ENCODE results near the gene DRD4. TPM values are rescaled to one million over a fixed set of nuclear protein-coding genes. Genes with fewer than 3 reads are reported as not detected.

DRD4 gene
- 0.97 and 6.6 TPM in 2 replicates for total RNA-seq (ENCODE audit: low replicate concordance)

DNA sequence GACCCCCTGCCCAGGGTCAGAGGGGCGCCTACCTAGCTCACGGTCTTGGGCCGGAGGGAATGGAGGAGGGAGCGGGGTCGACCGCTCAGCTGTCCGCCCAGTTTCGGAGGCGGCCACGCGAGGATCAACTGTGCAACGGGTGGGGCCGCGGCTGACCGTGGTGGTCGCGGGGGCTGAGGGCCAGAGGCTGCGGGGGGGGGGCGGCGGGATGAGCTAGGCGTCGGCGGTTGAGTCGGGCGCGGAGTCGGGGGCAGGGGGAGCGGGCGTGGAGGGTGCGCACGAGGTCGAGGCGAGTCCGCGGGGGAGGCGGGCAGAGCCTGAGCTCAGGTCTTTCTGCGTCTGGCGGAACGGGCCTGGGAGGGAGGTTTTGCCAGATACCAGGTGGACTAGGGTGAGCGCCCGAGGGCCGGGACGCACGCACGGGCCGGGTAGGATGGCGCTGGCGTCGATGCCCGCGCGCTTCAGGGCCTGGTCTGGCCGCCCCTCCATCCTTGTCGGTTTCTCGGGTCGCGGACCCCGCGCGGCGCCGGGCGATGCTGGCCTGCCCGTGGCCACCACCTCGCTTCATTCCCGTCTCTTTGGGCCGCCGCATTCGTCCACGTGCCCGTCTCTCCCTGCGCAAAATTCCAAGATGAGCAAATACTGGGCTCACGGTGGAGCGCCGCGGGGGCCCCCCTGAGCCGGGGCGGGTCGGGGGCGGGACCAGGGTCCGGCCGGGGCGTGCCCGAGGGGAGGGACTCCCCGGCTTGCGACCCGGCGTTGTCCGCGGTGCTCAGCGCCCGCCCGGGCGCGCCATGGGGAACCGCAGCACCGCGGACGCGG, at the start of gene DRD4:
TSS of gene DRD4 (plus strand) at position 759 of the 822 bp plus-strand sequence. CDS start at position 795, 36 bp downstream.
- Mint-ChIP-seq H3K27me3 (ENCODE audit: insufficient read depth, low read depth) (peaks cover 33% of the 10 kb centered on the region), H3K4me3 (peak within 1 kb of the TSS; percentile 86), H3K36me3 (peaks cover 6% of the 10 kb centered on the region), H3K4me1 (peaks cover 31% of the 10 kb centered on the region), H3K27ac (peak within 1 kb of the TSS; percentile 4), H3K9me3 (no peaks in the 10 kb centered on the region)
- Histone ChIP-seq H2AFZ (replicated peaks) (no peak within 1 kb of the TSS), H3K36me3 (no peaks in the 10 kb centered on the region), H3K4me2 (peak within 1 kb of the TSS; percentile 95), H3K4me3 (peak within 1 kb of the TSS; percentile 68), H3K9ac (no peak within 1 kb of the TSS), H4K20me1 (ENCODE audit: low read depth) (peaks cover 45% of the 10 kb centered on the region), H3K27ac (peak within 1 kb of the TSS; percentile 96), H3K79me2 (ENCODE audit: low read depth) (no peaks in the 10 kb centered on the region), H3K9me3 (ENCODE audit: low read depth) (no peaks in the 10 kb centered on the region), H3F3A (ENCODE audit: low read depth) (peaks cover 50% of the 10 kb centered on the region), H3K4me1 (peaks cover 32% of the 10 kb centered on the region), H3K27me3 (peaks cover 48% of the 10 kb centered on the region)
- peak; percentile 85 for DNase-seq (ENCODE audit: low spot score)
- TF ChIP-seq EZH2 (IDR thresholded peaks at IDR 0.05) (peak; percentile 70), EZH2phosphoT487 (IDR thresholded peaks at IDR 0.05) (peak; percentile 53), CTCF (IDR thresholded peaks at IDR 0.05) (no peak)

DNA sequence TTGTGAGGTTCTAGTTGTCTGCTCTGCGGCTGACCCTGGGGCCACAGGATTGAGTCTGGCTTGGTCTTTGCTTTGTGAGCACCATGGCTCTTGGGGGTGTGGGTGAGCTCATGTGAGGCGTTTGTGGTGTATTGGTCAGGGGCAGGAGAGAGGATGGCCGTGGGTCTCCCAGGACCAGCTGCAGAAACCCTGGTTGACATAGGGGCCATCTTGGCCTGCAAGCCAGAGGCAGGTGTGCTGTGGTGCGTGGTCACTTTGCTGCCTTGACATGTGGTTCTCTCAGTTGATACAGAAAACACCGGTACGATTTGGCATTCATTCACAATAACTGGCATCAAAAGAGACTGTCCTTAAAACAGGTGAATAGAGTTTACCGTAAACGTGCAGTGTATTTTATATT, 49.5 kb upstream of the DRD4 start:
- H3K4me2 ChIP-seq = no peak overlapping the region
- peaks cover 24% of the 10 kb centered on the region for H3K36me3 Mint-ChIP-seq
- DNase-seq (ENCODE audit: low spot score) = no peak
- H3K4me3 ChIP-seq = no peak overlapping the region
- peak overlapping the region; percentile 50 for H3K27ac Mint-ChIP-seq
- peaks cover 30% of the 10 kb centered on the region for H4K20me1 ChIP-seq (ENCODE audit: low read depth)
- no peak overlapping the region for H3K4me3 Mint-ChIP-seq
- no peaks in the 10 kb centered on the region for H3K27me3 ChIP-seq
- no peaks in the 10 kb centered on the region for H3K36me3 ChIP-seq
- H3K27ac ChIP-seq = no peak overlapping the region
- no peaks in the 10 kb centered on the region for H3K9me3 ChIP-seq (ENCODE audit: low read depth)
- H3F3A ChIP-seq (ENCODE audit: low read depth) = no peaks in the 10 kb centered on the region
- H2AFZ ChIP-seq (replicated peaks) = no peak overlapping the region
- no peaks in the 10 kb centered on the region for H3K9me3 Mint-ChIP-seq
- H3K4me1 Mint-ChIP-seq = no peaks in the 10 kb centered on the region
- H3K9ac ChIP-seq = no peak overlapping the region
- H3K27me3 Mint-ChIP-seq (ENCODE audit: insufficient read depth, low read depth) = peaks cover 6% of the 10 kb centered on the region
- peaks cover 29% of the 10 kb centered on the region for H3K79me2 ChIP-seq (ENCODE audit: low read depth)
- H3K4me1 ChIP-seq = no peaks in the 10 kb centered on the region
- TF ChIP-seq EZH2 (IDR thresholded peaks at IDR 0.05) (no peak), EZH2phosphoT487 (IDR thresholded peaks at IDR 0.05) (no peak), CTCF (IDR thresholded peaks at IDR 0.05) (no peak)

- Mint-ChIP-seq H3K9me3 (no peaks in the 10 kb centered on the region), H3K36me3 (peaks cover 25% of the 10 kb centered on the region), H3K4me1 (no peaks in the 10 kb centered on the region), H3K4me3 (no peak overlapping the region), H3K27ac (no peak overlapping the region), H3K27me3 (ENCODE audit: insufficient read depth, low read depth) (peaks cover 7% of the 10 kb centered on the region)
- Histone ChIP-seq H3K36me3 (no peaks in the 10 kb centered on the region), H2AFZ (replicated peaks) (no peak overlapping the region), H4K20me1 (ENCODE audit: low read depth) (peaks cover 27% of the 10 kb centered on the region), H3K9me3 (ENCODE audit: low read depth) (no peaks in the 10 kb centered on the region), H3F3A (ENCODE audit: low read depth) (no peaks in the 10 kb centered on the region), H3K4me1 (no peaks in the 10 kb centered on the region), H3K79me2 (ENCODE audit: low read depth) (peaks cover 25% of the 10 kb centered on the region), H3K27ac (no peak overlapping the region), H3K27me3 (no peaks in the 10 kb centered on the region), H3K4me2 (no peak overlapping the region), H3K4me3 (no peak overlapping the region), H3K9ac (no peak overlapping the region)
- no peak for DNase-seq (ENCODE audit: low spot score)
- TF ChIP-seq CTCF (IDR thresholded peaks at IDR 0.05) (no peak), EZH2phosphoT487 (IDR thresholded peaks at IDR 0.05) (no peak), EZH2 (IDR thresholded peaks at IDR 0.05) (no peak)
These were observed 49.1 kb upstream of the DRD4 start for GRCh38 chr11:587978-588380.
